Spleen (tissue), 11 donors: ENCODE measurements around the gene CD79A. TPM values are rescaled to one million over a fixed set of nuclear protein-coding genes. Genes with fewer than 3 reads are reported as not detected.
"Not testable (repeated sequence)": the region's sequence is repeated elsewhere in the genome, so short reads cannot be mapped to it uniquely, and the experiment has no call there.

Experiments
- DNase-seq: peaks from one replicate; pipeline ENCODE4 v3.0.0-alpha.2; 2020
- H3K27ac ChIP-seq, 8 donors: fragments of 200-600 bp; sonication (generic) in 7 of 8; 1 replicate in 4 of 8; 2 replicates in 4 of 8; pipeline versions ENCODE4 v1.5.0 to v1.8.0; 2016 to 2021; ENCODE audit warnings: inconsistent platforms in 4 of 8, mild to moderate bottlenecking in 4 of 8, moderate library complexity in 1 of 8
- H3K27me3 ChIP-seq, 7 donors: fragments of 200-600 bp; sonication (generic) in 6 of 7; replicated peaks in 1 of 7; 1 replicate in 4 of 7; 2 replicates in 3 of 7; pipeline versions ENCODE4 v1.5.0 to v1.8.0; 2016 to 2021; ENCODE audit warnings: inconsistent platforms in 3 of 7, mild to moderate bottlenecking in 1 of 7
- H3K36me3 ChIP-seq, 6 donors: fragments of 200-600 bp; sonication (generic) in 5 of 6; 1 replicate in 4 of 6; 2 replicates in 2 of 6; pipeline versions ENCODE4 v1.5.0 to v1.8.0; 2016 to 2021; ENCODE audit warnings: inconsistent platforms in 2 of 6
- H3K4me1 ChIP-seq, 6 donors: fragments of 200-600 bp; sonication (generic) in 5 of 6; 1 replicate in 3 of 6; 2 replicates in 3 of 6; pipeline versions ENCODE4 v1.5.0 to v1.8.0; 2016 to 2021; ENCODE audit warnings: inconsistent platforms in 3 of 6
- H3K4me3 ChIP-seq, 8 donors: fragments of 200-600 bp; sonication (generic) in 7 of 8; 1 replicate in 4 of 8; 2 replicates in 4 of 8; pipeline versions ENCODE4 v1.5.0 to v1.8.0; 2016 to 2021; ENCODE audit warnings: inconsistent platforms in 4 of 8, mild to moderate bottlenecking in 4 of 8, moderate library complexity in 2 of 8
- H3K9me3 ChIP-seq, 8 donors: fragments of 200-600 bp; sonication (generic) in 7 of 8; 1 replicate in 4 of 8; 2 replicates in 4 of 8; pipeline versions ENCODE4 v1.5.0 to v1.8.0; 2016 to 2021; ENCODE audit warnings: inconsistent platforms in 4 of 8
- POLR2A ChIP-seq, 3 donors: fragments of 450-650 bp; IDR thresholded peaks; one replicate each; pipeline ENCODE4 v1.5.1; 2017; ENCODE audit warnings: antibody characterized with exemption in 3 of 3, mild to moderate bottlenecking in 1 of 3
- POLR2AphosphoS5 ChIP-seq, 3 donors: sonication (generic); formaldehyde crosslinking; IDR thresholded peaks; one replicate each; pipeline ENCODE4 v1.5.1; 2017; ENCODE audit warnings: antibody characterized with exemption in 3 of 3
- WGBS, 5 donors: extraction: QIAGEN DNeasy Blood & Tissue Kit in 3 of 5; methylation state at CpG; one replicate each; pipeline versions ENCODE4 v1.1.5 to v1.1.7; 2013 to 2018; 5-methylcytosine and 5-hydroxymethylcytosine counted together
- intact Hi-C: fragments of 100-400 bp; cut with DNase I; formaldehyde crosslinking; loops from one replicate; pipeline ENCODE4 v1.15.0; 2023; ENCODE audit warnings: low total_unique reads
- polyA plus RNA-seq, 3 donors: library from polyadenylated mRNA; stranded (reverse); fragments of 200-250 nt; gene quantifications; one replicate each; pipeline ENCODE4 v1.2.1, GENCODE V29; 2013
- total RNA-seq, 7 donors: library from RNA; depleted of rRNA in 3 of 7; stranded (reverse); fragments of >200 nt in 3 of 7; fragmentation: NEBNext Ultra II Directional in 4 of 7; extraction: Animal tissue kit (Norgen Biotek cat#: 25700) in 4 of 7; gene quantifications; one replicate each; pipeline versions ENCODE4 v1.1.0 to v1.2.1, GENCODE V29; 2016 to 2021
- TF ChIP-seq, protein P1 (sequence below), 11 experiments: fragments of 200-600 bp in 7 of 11; fragments of 450-650 bp in 4 of 11; sonication (generic) in 4 of 11; IDR thresholded peaks in 8 of 11; conservative IDR thresholded peaks in 3 of 11; 1 replicate in 7 of 11; 2 replicates in 4 of 11; pipeline versions ENCODE4 v1.4.0 to v1.8.0; 2016 to 2021; ENCODE audit warnings: antibody characterized with exemption in 11 of 11, inconsistent platforms in 4 of 11, mild to moderate bottlenecking in 1 of 11
- donor health status: healthy with polysubstance abuse.
- donor health status: DM: no; HTN: no; CAD: no; lungs with moderate emphysema.
- donor health status: DM: no; HTN: no; CAD: no.
- donor health status: Bipolar disorder and iron deficiency.
- donor health status: healthy.
- donor health status: DM: no; HTN: no; CAD: no.
- donor health status: DM: yes; HTN: yes; CAD: no.

The CD79A gene
- total and polyA plus RNA-seq, 10 donors, result 222 to 1,033 (median 311) TPM

DNA sequence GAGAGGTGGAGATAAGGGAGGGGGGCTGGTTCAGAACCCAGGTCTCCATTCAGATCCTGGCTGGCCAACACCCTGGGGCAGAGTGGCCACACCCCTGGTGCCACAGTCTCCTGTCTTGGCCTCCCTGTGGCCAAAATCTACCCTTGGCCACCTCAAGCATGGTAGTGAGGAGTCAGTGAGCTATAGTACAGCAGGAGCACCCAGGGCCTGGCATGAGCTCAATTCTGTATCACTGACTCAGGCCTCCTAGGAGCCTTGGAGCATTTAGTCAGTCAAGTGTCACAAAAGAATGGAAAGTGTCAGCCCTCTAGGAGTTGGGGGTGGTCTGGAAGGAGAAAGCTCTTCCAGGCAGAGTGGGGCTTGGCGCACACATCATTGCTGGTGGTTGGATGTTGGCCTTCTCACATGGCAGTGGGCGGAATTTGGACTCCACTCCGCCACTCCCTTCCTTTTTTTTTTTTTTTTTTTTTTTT is 6.6 kb upstream of the CD79A start:
- no peak for TF ChIP-seq POLR2AphosphoS5 (IDR thresholded peaks at IDR 0.05)
- Histone ChIP-seq H3K4me1 (peaks cover 60 to 100% (median 97%) of the 10 kb centered on the region in 6 donors), H3K9me3 (no peaks in the 10 kb centered on the region), H3K4me3 (no peak overlapping the region), H3K27ac (peak overlapping the region; percentile 61 to 99 (median 82)), H3K36me3 (peaks cover 7 to 76% (median 54%) of the 10 kb centered on the region in 6 donors), H3K27me3 (no peaks in the 10 kb centered on the region)
- WGBS, 5 donors, result 50 to 70% (median 52%) methylated on average over 3 of the region's 3 CpGs
- intact Hi-C loops, result loop anchor here (5.0 kb wide), 1 partner anchor 77 kb away; no protein-coding TSS in a partner anchor
- DNase-seq, result no peak

DNA sequence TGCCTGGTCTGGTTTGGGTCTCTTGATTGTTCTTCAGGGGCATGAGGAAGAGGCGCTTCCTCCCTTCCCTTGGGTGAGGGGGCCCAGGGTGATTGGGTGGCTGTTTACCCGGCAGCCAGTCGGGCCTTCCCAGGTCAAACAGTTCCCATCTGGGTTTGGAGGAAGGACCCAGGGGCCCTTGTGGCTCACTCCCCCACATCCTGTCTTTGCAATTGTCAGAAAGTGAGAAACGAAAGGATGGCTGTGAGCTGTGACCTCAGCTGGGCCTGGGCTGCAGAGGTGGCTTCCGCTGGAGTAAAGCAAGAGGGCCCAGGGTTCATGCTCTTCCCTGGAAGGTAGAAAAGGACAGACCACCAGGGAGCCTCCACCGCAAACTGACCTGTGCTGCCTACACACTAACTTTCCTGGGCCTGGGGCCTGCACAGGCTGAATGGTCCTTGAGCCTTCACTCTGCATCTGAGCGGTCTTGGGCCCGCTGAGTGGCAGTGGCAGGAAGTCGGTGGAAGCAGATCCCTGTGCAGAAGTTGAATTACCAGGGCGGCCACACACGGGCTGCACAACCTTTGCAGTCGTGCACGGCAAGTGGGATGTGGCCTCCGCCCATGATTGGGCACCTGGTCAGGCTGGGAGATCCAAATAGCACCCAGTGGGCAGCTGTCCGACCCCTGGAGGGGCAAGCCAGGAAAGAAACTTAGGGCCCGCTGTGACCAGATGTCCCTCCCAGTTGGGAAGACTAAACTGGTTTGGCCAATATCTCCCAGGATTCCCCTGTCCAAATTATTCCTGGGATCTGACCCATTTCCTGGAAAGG is 5.3 kb upstream of the CD79A start:
- Histone ChIP-seq H3K4me3 (peak overlapping the region in 2 of 8 donors; percentile 6 to 47), H3K27me3 (no peaks in the 10 kb centered on the region), H3K4me1 (peaks cover 63 to 100% (median 98%) of the 10 kb centered on the region in 6 donors), H3K36me3 (peaks cover 7 to 63% (median 48%) of the 10 kb centered on the region in 6 donors), H3K27ac (peak overlapping the region; percentile 61 to 99 (median 82)), H3K9me3 (no peaks in the 10 kb centered on the region)
- WGBS, 5 donors, result 18 to 22% (median 19%) methylated on average over 10 to 16 of the region's 16 CpGs
- intact Hi-C loops, result loop anchor here (5.0 kb wide), 1 partner anchor 76 kb away; no protein-coding TSS in a partner anchor
- DNase-seq, result peak; percentile 90
- TF ChIP-seq POLR2A (IDR thresholded peaks at IDR 0.05), result no peak
- TF ChIP-seq, protein P1, sequence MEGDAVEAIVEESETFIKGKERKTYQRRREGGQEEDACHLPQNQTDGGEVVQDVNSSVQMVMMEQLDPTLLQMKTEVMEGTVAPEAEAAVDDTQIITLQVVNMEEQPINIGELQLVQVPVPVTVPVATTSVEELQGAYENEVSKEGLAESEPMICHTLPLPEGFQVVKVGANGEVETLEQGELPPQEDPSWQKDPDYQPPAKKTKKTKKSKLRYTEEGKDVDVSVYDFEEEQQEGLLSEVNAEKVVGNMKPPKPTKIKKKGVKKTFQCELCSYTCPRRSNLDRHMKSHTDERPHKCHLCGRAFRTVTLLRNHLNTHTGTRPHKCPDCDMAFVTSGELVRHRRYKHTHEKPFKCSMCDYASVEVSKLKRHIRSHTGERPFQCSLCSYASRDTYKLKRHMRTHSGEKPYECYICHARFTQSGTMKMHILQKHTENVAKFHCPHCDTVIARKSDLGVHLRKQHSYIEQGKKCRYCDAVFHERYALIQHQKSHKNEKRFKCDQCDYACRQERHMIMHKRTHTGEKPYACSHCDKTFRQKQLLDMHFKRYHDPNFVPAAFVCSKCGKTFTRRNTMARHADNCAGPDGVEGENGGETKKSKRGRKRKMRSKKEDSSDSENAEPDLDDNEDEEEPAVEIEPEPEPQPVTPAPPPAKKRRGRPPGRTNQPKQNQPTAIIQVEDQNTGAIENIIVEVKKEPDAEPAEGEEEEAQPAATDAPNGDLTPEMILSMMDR (IDR thresholded peaks at IDR 0.05 in 8 of 11, conservative IDR thresholded peaks at IDR 0.05 in 3 of 11), result no peak
- TF ChIP-seq POLR2AphosphoS5 (IDR thresholded peaks at IDR 0.05), result peak; percentile 81 to 90 (median 85)

DNA sequence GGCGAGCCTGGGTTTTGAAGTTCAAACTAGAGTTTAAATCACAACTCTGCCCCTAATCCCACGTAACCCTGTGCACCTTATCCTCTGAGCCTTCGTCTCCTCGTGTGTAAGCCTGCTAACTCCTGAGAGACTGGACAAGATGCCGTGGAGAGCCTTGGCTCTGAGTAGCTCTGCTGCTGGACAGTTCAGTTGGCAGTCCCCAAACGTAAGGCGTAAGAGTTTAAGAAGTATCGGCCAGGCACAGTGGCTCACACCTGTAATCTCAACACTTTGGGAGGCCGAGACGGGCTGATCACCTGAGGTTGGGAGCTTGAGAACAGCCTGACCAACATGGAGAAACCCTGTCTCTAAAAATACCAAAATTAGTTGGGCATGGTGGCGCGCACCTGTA is 4.7 kb upstream of the CD79A start:
- peaks cover 61 to 100% (median 98%) of the 10 kb centered on the region in 6 donors for H3K4me1 ChIP-seq

DNA sequence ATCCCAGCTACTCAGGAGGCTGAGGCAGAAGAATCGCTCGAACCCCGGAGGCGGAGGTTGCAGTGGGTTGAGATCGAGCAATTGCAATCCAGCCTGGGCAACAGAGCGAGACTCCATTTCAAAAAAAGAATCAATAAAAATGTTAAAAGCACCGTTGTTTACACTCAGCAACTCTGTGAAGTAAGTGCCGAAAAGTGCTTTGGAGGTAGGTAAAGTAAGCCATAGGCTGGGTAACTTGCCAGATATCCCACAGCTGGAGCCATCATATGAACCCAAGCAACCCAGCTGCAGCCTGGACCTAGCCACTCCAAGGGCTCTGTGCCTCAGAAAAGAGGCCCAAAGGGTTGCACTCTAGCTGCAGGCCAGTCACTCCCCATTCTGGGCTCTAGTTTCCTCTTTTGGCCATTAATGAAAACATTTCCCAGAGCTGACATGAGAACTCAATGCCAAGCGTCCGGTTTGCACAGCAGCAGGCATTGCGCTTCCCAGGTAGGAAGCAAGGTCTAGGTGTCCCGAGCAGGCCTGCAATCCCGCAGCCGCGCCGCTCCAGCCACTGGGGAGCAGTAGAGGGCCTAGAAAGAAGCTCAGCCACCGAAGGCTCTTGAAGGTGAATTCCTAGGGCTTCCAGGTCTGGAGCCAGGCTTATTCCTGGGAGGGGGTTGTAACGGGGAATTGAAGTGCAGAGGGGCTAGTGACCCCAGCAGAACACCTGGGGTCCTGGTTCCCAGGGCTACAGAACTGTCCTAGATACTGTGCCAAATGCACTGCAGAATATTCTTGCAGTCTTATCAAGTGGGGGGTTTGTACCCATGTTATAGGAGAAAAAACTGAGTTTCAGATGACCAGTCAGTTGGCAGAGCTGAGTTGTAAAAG is 4.1 kb upstream of the CD79A start:
- DNase-seq, result peak; percentile 94
- Histone ChIP-seq H3K9me3 (no peaks in the 10 kb centered on the region), H3K27me3 (no peaks in the 10 kb centered on the region), H3K27ac (peak overlapping the region; percentile 61 to 99 (median 82)), H3K4me1 (peaks cover 58 to 100% (median 98%) of the 10 kb centered on the region in 6 donors), H3K4me3 (peak overlapping the region in 1 of 8 donors; percentile 47), H3K36me3 (peaks cover 7 to 50% (median 42%) of the 10 kb centered on the region in 6 donors)
- intact Hi-C loops, result loop anchor here (5.0 kb wide), 1 partner anchor 74 kb away; no protein-coding TSS in a partner anchor
- TF ChIP-seq, protein P1 (IDR thresholded peaks at IDR 0.05 in 8 of 11, conservative IDR thresholded peaks at IDR 0.05 in 3 of 11), result peak; percentile 58 to 86 (median 74)
- no peak for TF ChIP-seq POLR2A (IDR thresholded peaks at IDR 0.05)
- peak; percentile 72 to 83 (median 82) for TF ChIP-seq POLR2AphosphoS5 (IDR thresholded peaks at IDR 0.05)
- 44 to 53% (median 48%) methylated on average over 17 to 18 of the region's 18 CpGs for WGBS, 5 donors

More for the DNA sequence above, 4.7 kb upstream of the CD79A start:
- Histone ChIP-seq H3K9me3 (no peaks in the 10 kb centered on the region), H3K36me3 (peaks cover 7 to 57% (median 46%) of the 10 kb centered on the region in 6 donors), H3K4me3 (peak overlapping the region in 1 of 8 donors; percentile 47), H3K27ac (peak overlapping the region; percentile 61 to 99 (median 82)), H3K27me3 (no peaks in the 10 kb centered on the region)
- no peak for DNase-seq
- intact Hi-C loops, result loop anchor here (5.0 kb wide), 1 partner anchor 75 kb away; no protein-coding TSS in a partner anchor
- TF ChIP-seq, protein P1 (IDR thresholded peaks at IDR 0.05 in 8 of 11, conservative IDR thresholded peaks at IDR 0.05 in 3 of 11), result no peak
- TF ChIP-seq POLR2AphosphoS5 (IDR thresholded peaks at IDR 0.05) (no peak), POLR2A (IDR thresholded peaks at IDR 0.05) (no peak)
- WGBS, 5 donors, result 84 to 88% (median 87%) methylated on average over 12 of the region's 12 CpGs

DNA sequence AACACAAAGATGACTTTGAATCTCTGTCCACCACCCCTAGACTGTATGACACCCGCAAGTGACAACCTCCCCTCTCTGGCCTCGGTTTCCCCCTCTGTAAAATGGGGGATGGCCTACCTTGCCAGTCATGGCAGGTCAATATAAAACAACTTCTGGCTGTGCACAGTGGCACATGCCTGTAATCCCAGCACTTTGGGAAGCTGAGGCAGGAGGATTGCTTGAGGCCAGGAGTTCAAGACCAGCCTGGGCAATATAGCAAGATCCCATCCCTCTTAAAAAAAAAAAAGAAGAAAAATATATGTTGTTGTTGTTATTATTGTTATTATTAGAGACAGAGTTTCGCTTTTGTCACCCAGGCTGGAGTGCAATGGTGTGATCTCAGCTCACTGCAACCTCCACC is 1.1 kb upstream of the CD79A start:
- DNase-seq, H3K9me3 ChIP-seq, H3K27me3 ChIP-seq, intact Hi-C loops: not testable (repeated sequence)
- 62 to 72% (median 65%) methylated on average over 3 of the region's 3 CpGs for WGBS, 5 donors
- Histone ChIP-seq H3K27ac (peak overlapping the region; percentile 75 to 99 (median 88)), H3K4me3 (peak overlapping the region in 1 of 8 donors; percentile 81), H3K4me1 (peaks cover 45 to 100% (median 96%) of the 10 kb centered on the region in 6 donors), H3K36me3 (peaks cover 0 to 50% (median 15%) of the 10 kb centered on the region in 6 donors)
